AG10803 (cell line): ENCODE results near the gene ZCCHC2.
A peak's percentile ranks its signal among the peaks of the same experiment; 100 is the strongest.

Experiments used
- DNase-seq: peaks from one replicate; pipeline ENCODE4 v3.0.0; 2010; ENCODE audit warnings: low read depth
- H3K4me3 ChIP-seq: 2 replicates; pipeline ENCODE4 v1.5.1; 2011; ENCODE audit warnings: mild to moderate bottlenecking, low read length, control low read depth
- CTCF ChIP-seq: conservative IDR thresholded peaks from 2 replicates; pipeline ENCODE4 v1.5.1; 2011; ENCODE audit warnings: mild to moderate bottlenecking, low read length, control low read depth, inconsistent platforms

ZCCHC2 gene

DNA sequence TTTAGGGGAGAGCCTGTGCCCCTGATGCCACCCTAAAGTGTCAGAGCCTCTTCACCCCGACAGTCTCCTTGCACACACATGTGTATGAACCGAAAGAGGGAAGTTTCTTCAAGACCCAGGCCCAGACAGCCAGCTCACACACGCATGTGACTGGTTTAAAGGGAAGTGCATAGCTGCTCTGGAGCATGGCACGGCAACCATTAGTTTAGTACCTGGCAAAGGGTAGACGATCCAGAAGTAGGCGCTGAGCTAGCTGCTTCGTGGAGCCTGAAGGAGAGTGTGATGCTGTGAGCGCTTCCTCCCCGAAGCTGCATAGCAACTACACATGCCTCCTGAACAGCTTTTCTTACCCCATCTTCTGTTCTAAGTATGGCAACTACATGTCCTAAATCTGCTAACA is 91.7 kb downstream of the ZCCHC2 start:
- H3K4me3 ChIP-seq: no peak overlapping the region
- TF ChIP-seq CTCF: no peak
- no peak for DNase-seq

GRCh38 chr18:62616331-62616805 is 93.5 kb downstream of the ZCCHC2 start:
- no peak for TF ChIP-seq CTCF
- no peak overlapping the region for H3K4me3 ChIP-seq

DNA sequence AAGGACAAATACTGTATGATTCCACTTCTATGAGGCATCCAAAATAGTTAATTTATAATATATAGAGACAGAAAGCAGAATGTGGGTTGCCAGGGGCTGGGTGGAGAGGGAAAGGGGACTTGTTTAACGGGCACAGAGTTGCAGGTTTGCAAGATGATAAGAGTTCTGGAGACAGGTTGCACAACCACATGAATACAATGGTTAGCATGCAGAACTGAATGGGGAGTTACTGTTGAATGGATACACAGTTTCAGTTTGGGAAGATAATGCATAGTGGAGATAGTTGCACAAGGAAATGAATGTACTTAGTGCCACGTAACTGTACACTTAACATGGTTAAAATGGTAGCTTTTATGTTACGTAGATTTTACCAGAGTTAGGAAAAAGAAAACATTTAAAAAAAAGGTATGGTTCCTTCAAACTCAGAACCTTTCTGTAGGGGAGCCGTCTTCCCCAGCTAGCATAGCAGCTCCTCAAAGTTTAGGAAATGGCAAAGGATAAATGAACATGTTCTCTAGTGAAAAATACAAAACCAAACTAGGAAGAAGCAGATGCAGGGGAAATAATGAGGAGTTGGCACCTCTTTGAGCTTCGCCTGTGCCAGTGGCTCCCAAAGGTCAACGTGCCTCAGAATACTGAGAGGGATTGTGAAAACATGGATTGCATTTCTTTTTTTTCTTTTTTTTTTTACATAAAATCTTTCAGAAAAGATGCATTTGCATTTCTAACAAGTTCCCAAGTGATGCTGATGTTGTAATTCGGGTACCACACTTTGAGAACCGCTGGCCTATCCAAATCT is 95.2 kb downstream of the ZCCHC2 start:
- TF ChIP-seq CTCF: no peak
- no peak for DNase-seq
- H3K4me3 ChIP-seq: no peak overlapping the region

More at GRCh38 chr18:62616331-62616805, 93.5 kb downstream of the ZCCHC2 start:
- peak; percentile 76 for DNase-seq

GRCh38 chr18:62618735-62619134 is 95.9 kb downstream of the ZCCHC2 start:
- TF ChIP-seq CTCF: no peak
- DNase-seq: no peak
- no peak overlapping the region for H3K4me3 ChIP-seq

- TF ChIP-seq CTCF: no peak
- DNase-seq: peak; percentile 56
- no peak overlapping the region for H3K4me3 ChIP-seq
Measured at GRCh38 chr18:62621546-62621945, 98.7 kb downstream of the ZCCHC2 start.

GRCh38 chr18:62625019-62625418 is 102.2 kb downstream of the ZCCHC2 start:
- DNase-seq: peak; percentile 45
- TF ChIP-seq CTCF: no peak
- H3K4me3 ChIP-seq: no peak overlapping the region
